HepG2 (cell line): ENCODE data around the gene GSG1. TPM values are rescaled to one million over a fixed set of nuclear protein-coding genes. Genes with fewer than 3 reads are reported as not detected.

Experiments
- ATAC-seq: fragments of 200-7000 bp; cut with Tn5 transposase; 3 replicates; pipeline ENCODE4 v1.9.1; 2020; ENCODE audit warnings: mild to moderate bottlenecking, moderate library complexity
- BruUV-seq: library from RNA; stranded (reverse); fragments of 400-500 nt; replicated peaks from 2 replicates; lab custom pipeline; 2021; lab: Mats Ljungman, UMichigan
- CTCF ChIA-PET: fragments of 300-600 bp; formaldehyde crosslinking; extraction: SDS; loops from one replicate; lab custom pipeline; 2021; ENCODE audit warnings: low total read pairs, inconsistent platforms, low intra/inter-chr PET ratio; lab: Yijun Ruan, JAX
- POLR2A ChIA-PET: fragments of 350-600 bp; sonication (Branson Sonifier 250); formaldehyde crosslinking; loops from one replicate; lab custom pipeline; 2020; ENCODE audit warnings: antibody characterized with exemption, inconsistent platforms; lab: Yijun Ruan, JAX
- DNase-seq: peaks from one replicate; pipeline ENCODE4 v3.0.0-alpha.2; 2015; ENCODE audit warnings: low spot score
- FAIRE-seq: peaks from 3 replicates; lab custom pipeline; 2011; peaks lifted over from hg19 to GRCh38; lab: Jason Lieb, UNC
- H2AFZ ChIP-seq: one replicate; pipeline ENCODE4 v1.6.1; 2011; ENCODE audit warnings: low read length, inconsistent platforms
- H3K27ac ChIP-seq: fragments of 300-600 bp; 3 replicates; pipeline ENCODE4 v1.8.0; 2011; ENCODE audit warnings: mixed run types, mild to moderate bottlenecking, mixed read lengths, low read length, inconsistent platforms; ENCODE audit not compliant: insufficient read depth; ENCODE audit errors: extremely low read length
- H3K27me3 ChIP-seq, 2 experiments: fragments of 200-600 bp in 1 of 2; 2 replicates in 1 of 2; 3 replicates in 1 of 2; pipeline versions ENCODE4 v1.6.0 to v1.8.0; 2011; ENCODE audit warnings: low read length in 2 of 2, mild to moderate bottlenecking in 2 of 2, moderate library complexity in 2 of 2, inconsistent platforms in 1 of 2; ENCODE audit not compliant: insufficient read depth in 2 of 2, control insufficient read depth in 1 of 2
- H3K36me3 ChIP-seq, 2 experiments: fragments of 200-600 bp in 1 of 2; replicated peaks in 1 of 2; 2 replicates in 1 of 2; 3 replicates in 1 of 2; pipeline versions ENCODE4 v1.5.1 to v1.8.0; 2011; ENCODE audit warnings: low read length in 2 of 2, inconsistent platforms in 1 of 2; ENCODE audit not compliant: insufficient read depth in 2 of 2, control insufficient read depth in 1 of 2
- H3K4me1 ChIP-seq: 2 replicates; pipeline ENCODE4 v1.5.1; 2012; ENCODE audit warnings: low read length, inconsistent platforms; ENCODE audit not compliant: insufficient read depth
- H3K4me2 ChIP-seq: 2 replicates; pipeline ENCODE4 v1.6.0; 2011; ENCODE audit warnings: low read depth, low read length, inconsistent platforms
- H3K4me3 ChIP-seq, 3 experiments: fragments of 200-600 bp in 1 of 3; sonication (generic), shearing (Covaris generic) in 1 of 3; replicated peaks in 1 of 3; 2 replicates each; pipeline ENCODE4 v1.5.1; 2011 to 2016; ENCODE audit warnings: low read length in 3 of 3, inconsistent platforms in 2 of 3, low read depth in 2 of 3, mild to moderate bottlenecking in 2 of 3, control low read depth in 1 of 3, mixed read lengths in 1 of 3; ENCODE audit not compliant: insufficient read depth in 1 of 3
- H3K79me2 ChIP-seq: one replicate; pipeline ENCODE4 v1.6.1; 2011; ENCODE audit warnings: low read length, inconsistent platforms; ENCODE audit not compliant: insufficient read depth
- H3K9ac ChIP-seq: 2 replicates; pipeline ENCODE4 v1.6.0; 2011; ENCODE audit warnings: mild to moderate bottlenecking, low read depth, low read length, inconsistent platforms; ENCODE audit not compliant: insufficient read depth
- H3K9me3 ChIP-seq: 2 replicates; pipeline ENCODE4 v1.5.1; 2012; ENCODE audit warnings: mild to moderate bottlenecking, low read length
- H4K20me1 ChIP-seq: 2 replicates; pipeline ENCODE4 v1.6.0; 2011; ENCODE audit warnings: inconsistent platforms, mild to moderate bottlenecking, low read length, moderate library complexity; ENCODE audit not compliant: insufficient read depth
- E2F1 ChIP-seq: sonication (generic); formaldehyde crosslinking; IDR thresholded peaks from 2 replicates; pipeline ENCODE4 v1.5.0; 2020; ENCODE audit warnings: missing genetic modification reagents
- ETV5 ChIP-seq: IDR thresholded peaks from 2 replicates; pipeline ENCODE4 v1.6.1; 2018; ENCODE audit warnings: missing biosample characterization, missing genetic modification reagents, inconsistent platforms, borderline replicate concordance
- FOXJ3 ChIP-seq: sonication (generic); formaldehyde crosslinking; IDR thresholded peaks from 2 replicates; pipeline ENCODE4 v1.4.0; 2020; ENCODE audit warnings: missing genetic modification reagents, mild to moderate bottlenecking, borderline replicate concordance
- FOXO4 ChIP-seq: sonication (generic); formaldehyde crosslinking; conservative IDR thresholded peaks from 2 replicates; pipeline ENCODE4 v1.8.1; 2023; ENCODE audit warnings: missing genetic modification reagents
- MIER2 ChIP-seq: IDR thresholded peaks from 2 replicates; pipeline ENCODE4 v1.6.1; 2016; ENCODE audit warnings: missing biosample characterization, missing genetic modification reagents
- MXD4 ChIP-seq: IDR thresholded peaks from 2 replicates; pipeline ENCODE4 v1.6.1; 2016; ENCODE audit warnings: mild to moderate bottlenecking, missing biosample characterization, missing genetic modification reagents
- MYPOP ChIP-seq: sonication (generic); formaldehyde crosslinking; IDR thresholded peaks from 2 replicates; pipeline ENCODE4 v1.8.1; 2023; ENCODE audit warnings: mild to moderate bottlenecking, moderate library complexity, missing genetic modification reagents
- RAD51 ChIP-seq: fragments of 450-650 bp; IDR thresholded peaks from 2 replicates; pipeline ENCODE4 v1.6.1; 2016; ENCODE audit warnings: borderline replicate concordance
- RARA ChIP-seq: IDR thresholded peaks from 2 replicates; pipeline ENCODE4 v1.6.1; 2016; ENCODE audit warnings: missing genetic modification reagents, missing compliant biosample characterization
- SIN3B ChIP-seq: fragments of 150-350 bp; IDR thresholded peaks from 2 replicates; pipeline ENCODE4 v1.6.1; 2014; ENCODE audit warnings: low read length
- TEF ChIP-seq: sonication (generic); formaldehyde crosslinking; IDR thresholded peaks from 2 replicates; pipeline ENCODE4 v1.5.0; 2020; ENCODE audit warnings: missing genetic modification reagents
- U2AF1 ChIP-seq: fragments of 200-400 bp; formaldehyde crosslinking; optimal IDR thresholded peaks from 2 replicates; pipeline ENCODE3; 2017; ENCODE audit warnings: mild to moderate bottlenecking, low read depth, low read length
- XRCC5 ChIP-seq: fragments of 200-400 bp; formaldehyde crosslinking; optimal IDR thresholded peaks from 2 replicates; pipeline ENCODE3; 2017; ENCODE audit warnings: mild to moderate bottlenecking, low read length
- ZFP82 ChIP-seq: sonication (generic); formaldehyde crosslinking; IDR thresholded peaks from 2 replicates; pipeline ENCODE4 v1.5.1; 2020; ENCODE audit warnings: mild to moderate bottlenecking, missing genetic modification reagents, borderline replicate concordance
- ZFP91 ChIP-seq: sonication (generic); formaldehyde crosslinking; IDR thresholded peaks from 2 replicates; pipeline ENCODE4 v1.9.0; 2022; ENCODE audit warnings: missing genetic modification reagents, mild to moderate bottlenecking, borderline replicate concordance
- ZNF124 ChIP-seq: sonication (generic); formaldehyde crosslinking; IDR thresholded peaks from 2 replicates; pipeline ENCODE4 v1.4.0; 2020; ENCODE audit warnings: missing genetic modification reagents
- ZNF570 ChIP-seq: sonication (generic); formaldehyde crosslinking; IDR thresholded peaks from 2 replicates; pipeline ENCODE4 v1.4.0; 2020; ENCODE audit warnings: mild to moderate bottlenecking, missing genetic modification reagents, borderline replicate concordance
- ZNF800 ChIP-seq: sonication (generic); formaldehyde crosslinking; IDR thresholded peaks from 2 replicates; pipeline ENCODE4 v1.4.0; 2020; ENCODE audit warnings: missing genetic modification reagents
- WGBS: methylation state at CpG from one replicate; pipeline ENCODE4 v1.1.6; 2017; ENCODE audit warnings: low lambda C conversion rate; 5-methylcytosine and 5-hydroxymethylcytosine counted together
- in situ Hi-C: cut with HindIII; loops from 2 replicates; pipeline ENCODE4 v1.10.0; 2017; ENCODE audit warnings: low pct_unique_long_range_greater_than_20kb; ENCODE audit not compliant: extremely low pct_ligation_motif_present
- intact Hi-C: fragments of 100-400 bp; cut with micrococcal nuclease; formaldehyde crosslinking; loops from one replicate; pipeline ENCODE4 v1.10.0; 2022; ENCODE audit not compliant: unreplicated experiment
- polyA plus RNA-seq, 8 experiments: library from polyadenylated mRNA; depleted of rRNA in 3 of 8; stranded (reverse) in 7 of 8; unstranded in 1 of 8; fragments of >200 nt; fragmentation: Illumina TruSeq in 4 of 8; extraction: Trizol in 4 of 8; gene quantifications; 2 replicates each; pipeline versions ENCODE4 v1.2.1 to v1.2.3, GENCODE V29; 2011 to 2016; ENCODE audit warnings: low read depth in 4 of 8, missing spikeins in 1 of 8, mixed read lengths in 1 of 8; ENCODE audit not compliant: insufficient read depth in 1 of 8
- total RNA-seq, 5 experiments: library from RNA; depleted of rRNA; stranded (reverse); fragments of >200 nt; fragmentation: Illumina TruSeq; extraction: Trizol; gene quantifications; 2 replicates each; pipeline ENCODE4 v1.2.3, GENCODE V29; 2016; ENCODE audit warnings: low read depth in 1 of 5

The GSG1 gene
- total and polyA plus RNA-seq, 2 of the 13 experiments (the other 11 are each of a cell fraction or from before 2014, with no cell fraction given): not detected

GRCh38 chr12:13130981-13131380 is 27.5 kb upstream of the GSG1 start:
- H3K36me3 ChIP-seq: no peaks in the 10 kb centered on the region
- POLR2A ChIA-PET: no interaction called here
- TF ChIP-seq XRCC5: no peak
- no peak for TF ChIP-seq MXD4 (CRISPR knock-in tag)
- TF ChIP-seq MIER2 (CRISPR knock-in tag): no peak
- no peak for TF ChIP-seq E2F1 (CRISPR knock-in tag)
- TF ChIP-seq TEF (CRISPR knock-in tag): no peak
- TF ChIP-seq ZNF124 (CRISPR knock-in tag): no peak
- no peak for TF ChIP-seq FOXO4
- TF ChIP-seq ZFP91 (CRISPR knock-in tag): no peak
- no peak for TF ChIP-seq MYPOP (CRISPR knock-in tag)
- TF ChIP-seq ZNF800 (CRISPR knock-in tag): no peak
- TF ChIP-seq FOXJ3 (CRISPR knock-in tag): no peak
- no peak for TF ChIP-seq SIN3B
- no peak for TF ChIP-seq RARA (CRISPR knock-in tag)
- no peak for TF ChIP-seq ZFP82 (CRISPR knock-in tag)
- TF ChIP-seq RAD51: no peak
- TF ChIP-seq ETV5 (CRISPR knock-in tag): no peak
- no peak for TF ChIP-seq U2AF1
- no peak for TF ChIP-seq ZNF570 (CRISPR knock-in tag)
- no peak overlapping the region for H3K4me3 ChIP-seq
- 31% methylated on average over 3 of the region's 3 CpGs for WGBS
- BruUV-seq: no TSS peak
- no peak overlapping the region for H2AFZ ChIP-seq
- CTCF ChIA-PET: no interaction called here
- no peaks in the 10 kb centered on the region for H3K79me2 ChIP-seq
- no peaks in the 10 kb centered on the region; the same call in 1 of the 2 replicates for H4K20me1 ChIP-seq
- no peak overlapping the region for H3K9ac ChIP-seq
- no peak for ATAC-seq
- DNase-seq: no peak
- intact Hi-C loops (loop anchor here (10.0 kb wide), 1 partner anchor 664 kb away; no protein-coding TSS in a partner anchor), in situ Hi-C loops (no loop called here)
- H3K4me1 ChIP-seq: no peaks in the 10 kb centered on the region
- H3K27ac ChIP-seq: no peak overlapping the region
- no peak overlapping the region for H3K4me2 ChIP-seq
- no peak for FAIRE-seq
- peaks cover 2 to 10% of the 10 kb centered on the region in 2 experiments; a peak in 2 of 5 replicates for H3K27me3 ChIP-seq
- no peaks in the 10 kb centered on the region for H3K9me3 ChIP-seq
